Measurements from ENCODE around the gene EFEMP1. TPM values are rescaled to one million over a fixed set of nuclear protein-coding genes. Genes with fewer than 3 reads are reported as not detected.
"Not testable (repeated sequence)": the region's sequence is repeated elsewhere in the genome, so short reads cannot be mapped to it uniquely, and the experiment has no call there.

EFEMP1 gene
- total RNA-seq, 1 donor: 0.42 TPM

GRCh38 chr2:55846426-55846825 lies 77.2 kb downstream of the EFEMP1 start:
- no peak overlapping the region for H3K4me3 ChIP-seq (ENCODE audit: low read length)
- H3K9me3 ChIP-seq (ENCODE audit: low read depth, low read length): no peaks in the 10 kb centered on the region
- no peaks in the 10 kb centered on the region for H3K27me3 ChIP-seq (ENCODE audit: insufficient read depth, low read length)
- H3K4me1 ChIP-seq (ENCODE audit: insufficient read depth, low read length): no peaks in the 10 kb centered on the region

- H3K4me3 ChIP-seq (ENCODE audit: low read length): no peak overlapping the region
- no peaks in the 10 kb centered on the region for H3K9me3 ChIP-seq (ENCODE audit: low read depth, low read length)
- H3K27me3 ChIP-seq (ENCODE audit: insufficient read depth, low read length): no peaks in the 10 kb centered on the region
- H3K4me1 ChIP-seq (ENCODE audit: insufficient read depth, low read length): no peaks in the 10 kb centered on the region
Observed at GRCh38 chr2:55844986-55845385, 78.6 kb downstream of the EFEMP1 start.

GRCh38 chr2:55843994-55844345 lies 79.6 kb downstream of the EFEMP1 start:
- H3K4me3 ChIP-seq (ENCODE audit: low read length): no peak overlapping the region
- no peaks in the 10 kb centered on the region for H3K4me1 ChIP-seq (ENCODE audit: insufficient read depth, low read length)
- H3K9me3 ChIP-seq (ENCODE audit: low read depth, low read length): no peaks in the 10 kb centered on the region
- H3K27me3 ChIP-seq (ENCODE audit: insufficient read depth, low read length): no peaks in the 10 kb centered on the region

- Histone ChIP-seq H3K9me3 (ENCODE audit: low read depth, low read length) (no peaks in the 10 kb centered on the region), H3K4me3 (ENCODE audit: low read length) (no peak overlapping the region), H3K4me1 (ENCODE audit: insufficient read depth, low read length) (no peaks in the 10 kb centered on the region), H3K27me3 (ENCODE audit: insufficient read depth, low read length) (no peaks in the 10 kb centered on the region)
Observed at GRCh38 chr2:55843096-55843993, 80.2 kb downstream of the EFEMP1 start.

- Histone ChIP-seq H3K27me3 (ENCODE audit: insufficient read depth, low read length) (no peaks in the 10 kb centered on the region), H3K4me1 (ENCODE audit: insufficient read depth, low read length) (no peaks in the 10 kb centered on the region), H3K4me3 (ENCODE audit: low read length) (no peak overlapping the region), H3K9me3 (ENCODE audit: low read depth, low read length) (no peaks in the 10 kb centered on the region)
Observed at GRCh38 chr2:55842046-55842445, 81.5 kb downstream of the EFEMP1 start.

- no peak overlapping the region for H3K4me3 ChIP-seq (ENCODE audit: low read length)
Observed at GRCh38 chr2:55840460-55840859, 83.1 kb downstream of the EFEMP1 start.

GRCh38 chr2:55839182-55839819 lies 84.3 kb downstream of the EFEMP1 start:
- Histone ChIP-seq H3K4me1 (ENCODE audit: insufficient read depth, low read length) (no peaks in the 10 kb centered on the region), H3K4me3 (ENCODE audit: low read length) (no peak overlapping the region), H3K9me3 (ENCODE audit: low read depth, low read length) (no peaks in the 10 kb centered on the region), H3K27me3 (ENCODE audit: insufficient read depth, low read length) (no peaks in the 10 kb centered on the region)

More at GRCh38 chr2:55840460-55840859, 83.1 kb downstream of the EFEMP1 start:
- no peaks in the 10 kb centered on the region for H3K4me1 ChIP-seq (ENCODE audit: insufficient read depth, low read length)
- H3K27me3 ChIP-seq (ENCODE audit: insufficient read depth, low read length): no peaks in the 10 kb centered on the region
- H3K9me3 ChIP-seq (ENCODE audit: low read depth, low read length): no peaks in the 10 kb centered on the region

DNA sequence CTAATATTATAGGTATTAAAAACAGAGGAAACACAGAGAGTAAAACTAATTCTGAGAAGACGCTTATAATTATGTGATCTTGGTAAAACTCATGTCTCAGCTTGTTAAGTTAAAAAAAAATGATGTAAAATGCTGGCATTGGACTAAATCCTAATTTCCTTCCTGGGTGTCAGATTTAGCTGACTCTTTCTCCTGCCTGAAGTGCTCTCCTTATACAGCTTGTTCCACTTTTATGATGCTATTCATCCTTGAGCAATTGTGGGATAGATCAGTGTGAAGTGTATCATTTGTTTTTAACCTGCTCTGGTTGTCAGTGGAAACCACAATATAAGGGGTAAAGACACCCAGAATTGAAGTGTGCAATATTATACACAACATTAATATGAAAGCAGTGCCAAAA lies 84.9 kb downstream of the EFEMP1 start:
- no peaks in the 10 kb centered on the region for H3K27me3 ChIP-seq (ENCODE audit: insufficient read depth, low read length)
- no peaks in the 10 kb centered on the region for H3K9me3 ChIP-seq (ENCODE audit: low read depth, low read length)
- no peak overlapping the region for H3K4me3 ChIP-seq (ENCODE audit: low read length)
- H3K4me1 ChIP-seq (ENCODE audit: insufficient read depth, low read length): no peaks in the 10 kb centered on the region

DNA sequence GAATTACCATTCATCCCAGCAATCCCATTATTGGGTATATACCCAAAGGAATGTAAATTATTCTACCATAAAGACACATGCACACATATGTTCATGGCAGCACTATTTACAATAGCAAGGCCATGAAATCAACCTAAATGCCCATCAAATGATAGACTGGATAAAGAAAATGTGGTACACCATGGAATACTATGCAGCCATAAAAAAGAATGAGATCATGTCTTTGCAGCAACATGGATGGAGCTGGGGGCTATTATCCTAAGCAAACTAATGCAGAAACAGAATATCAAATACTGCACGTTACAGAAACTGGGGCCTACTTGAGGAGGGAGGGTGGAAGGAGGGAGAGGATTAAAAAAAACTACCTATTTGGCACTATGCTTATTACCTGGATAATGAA lies 85.5 kb downstream of the EFEMP1 start:
- H3K9me3 ChIP-seq (ENCODE audit: low read depth, low read length); H3K27me3 ChIP-seq (ENCODE audit: insufficient read depth, low read length); H3K4me3 ChIP-seq (ENCODE audit: low read length): not testable (repeated sequence)

DNA sequence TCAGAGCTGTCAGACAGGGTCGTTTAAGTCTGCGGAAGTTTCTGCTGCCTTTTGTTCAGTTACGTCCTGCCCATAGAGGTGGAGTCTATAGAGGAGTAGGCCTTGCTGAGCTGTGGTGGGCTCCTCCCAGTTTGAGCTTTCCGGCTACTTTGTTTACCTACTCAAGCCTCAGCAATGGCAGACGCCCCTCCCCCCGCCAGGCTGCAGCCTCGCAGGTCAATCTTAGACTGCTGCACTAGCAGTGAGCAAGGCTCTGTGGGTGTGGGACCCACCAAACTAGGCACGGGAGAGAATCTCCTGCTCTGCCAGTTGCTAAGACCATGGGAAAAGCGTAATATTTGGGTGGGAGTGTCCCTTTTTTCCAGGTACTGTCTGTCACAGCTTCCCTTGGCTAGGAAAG lies 86.5 kb downstream of the EFEMP1 start:
- Histone ChIP-seq H3K4me3 (ENCODE audit: low read length) (no peak overlapping the region), H3K27me3 (ENCODE audit: insufficient read depth, low read length) (no peaks in the 10 kb centered on the region), H3K9me3 (ENCODE audit: low read depth, low read length) (no peaks in the 10 kb centered on the region), H3K4me1 (ENCODE audit: insufficient read depth, low read length) (no peaks in the 10 kb centered on the region)

More for the DNA sequence above, 85.5 kb downstream of the EFEMP1 start:
- H3K4me1 ChIP-seq (ENCODE audit: insufficient read depth, low read length): not testable (repeated sequence)

- H3K9me3 ChIP-seq (ENCODE audit: low read depth, low read length): not testable (repeated sequence)
Observed at GRCh38 chr2:55831671-55832410, 91.7 kb downstream of the EFEMP1 start.

DNA sequence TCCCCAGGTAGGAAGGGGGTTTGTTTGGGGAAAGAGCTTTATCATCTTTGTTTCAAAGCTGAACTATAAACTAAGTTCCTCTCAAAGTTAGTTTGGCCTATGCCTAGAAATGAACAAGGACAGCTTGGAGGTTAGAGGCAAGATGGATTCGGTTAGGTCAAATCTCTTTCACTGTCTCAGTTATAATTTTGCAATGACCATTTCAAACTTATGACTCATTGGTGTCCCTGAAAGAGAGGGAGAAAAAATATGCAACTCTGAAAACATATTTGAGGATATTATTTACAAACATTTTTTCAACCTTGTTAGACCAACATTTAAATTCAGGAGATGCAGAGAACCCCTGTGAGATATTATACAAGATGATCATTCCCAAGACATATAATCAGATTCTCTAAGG lies 95.7 kb downstream of the EFEMP1 start:
- Histone ChIP-seq H3K9me3 (ENCODE audit: low read depth, low read length) (no peaks in the 10 kb centered on the region), H3K4me1 (ENCODE audit: insufficient read depth, low read length) (no peaks in the 10 kb centered on the region), H3K4me3 (ENCODE audit: low read length) (no peak overlapping the region), H3K27me3 (ENCODE audit: insufficient read depth, low read length) (no peaks in the 10 kb centered on the region)

More at GRCh38 chr2:55831671-55832410, 91.7 kb downstream of the EFEMP1 start:
- H3K4me3 ChIP-seq (ENCODE audit: low read length); H3K27me3 ChIP-seq (ENCODE audit: insufficient read depth, low read length); H3K4me1 ChIP-seq (ENCODE audit: insufficient read depth, low read length): not testable (repeated sequence)

GRCh38 chr2:55827428-55827827 lies 96.2 kb downstream of the EFEMP1 start:
- not testable (repeated sequence) for H3K9me3 ChIP-seq (ENCODE audit: low read depth, low read length); H3K4me1 ChIP-seq (ENCODE audit: insufficient read depth, low read length)

GRCh38 chr2:55826246-55826645 lies 97.3 kb downstream of the EFEMP1 start:
- Histone ChIP-seq H3K9me3 (ENCODE audit: low read depth, low read length) (no peaks in the 10 kb centered on the region), H3K4me3 (ENCODE audit: low read length) (no peak overlapping the region), H3K27me3 (ENCODE audit: insufficient read depth, low read length) (no peaks in the 10 kb centered on the region), H3K4me1 (ENCODE audit: insufficient read depth, low read length) (no peaks in the 10 kb centered on the region)

More at GRCh38 chr2:55827428-55827827, 96.2 kb downstream of the EFEMP1 start:
- not testable (repeated sequence) for H3K4me3 ChIP-seq (ENCODE audit: low read length); H3K27me3 ChIP-seq (ENCODE audit: insufficient read depth, low read length)

DNA sequence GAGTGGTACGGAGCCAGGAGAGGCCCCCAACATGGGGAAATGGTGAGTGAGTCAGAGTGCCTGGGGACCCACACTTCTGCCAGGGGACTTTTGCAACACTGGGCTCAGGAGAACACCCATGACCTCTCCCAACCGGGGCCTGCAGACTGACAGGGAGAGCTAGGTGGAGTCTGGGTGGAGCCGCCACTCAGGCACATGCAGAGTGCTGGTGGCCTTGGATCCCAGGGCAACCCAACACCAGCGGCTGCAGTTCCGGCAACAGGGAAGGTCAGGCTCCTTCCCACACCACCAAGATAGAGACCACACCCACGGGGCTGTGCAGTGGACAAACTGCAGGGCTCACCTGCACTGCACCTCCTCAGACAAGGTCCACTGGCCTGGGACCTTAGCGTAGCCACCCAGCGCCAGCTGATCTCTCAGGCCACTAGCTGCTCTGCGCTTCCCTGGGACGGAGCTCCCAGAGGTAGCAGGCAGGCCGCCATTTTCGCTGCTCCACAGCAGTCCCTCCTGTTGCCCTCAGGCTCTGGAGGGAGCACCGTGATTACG lies 99.0 kb downstream of the EFEMP1 start:
- Histone ChIP-seq H3K9me3 (ENCODE audit: low read depth, low read length) (no peaks in the 10 kb centered on the region), H3K4me1 (ENCODE audit: insufficient read depth, low read length) (no peaks in the 10 kb centered on the region), H3K27me3 (ENCODE audit: insufficient read depth, low read length) (no peaks in the 10 kb centered on the region), H3K4me3 (ENCODE audit: low read length) (no peak overlapping the region)
